Erythroblast (primary cell): Measurements from ENCODE around the gene CCDC43.
"Not testable (repeated sequence)": the region's sequence is repeated elsewhere in the genome, so short reads cannot be mapped to it uniquely, and the experiment has no call there.

Source experiments
- GATA1 ChIP-seq: IDR thresholded peaks from 2 replicates; pipeline ENCODE4 v1.6.1; 2011; ENCODE audit warnings: low read depth, mild to moderate bottlenecking, control low read depth, low read length, moderate library complexity
- POLR2A ChIP-seq: IDR thresholded peaks from 2 replicates; pipeline ENCODE4 v1.6.1; 2011; ENCODE audit warnings: mild to moderate bottlenecking, low read length

DNA sequence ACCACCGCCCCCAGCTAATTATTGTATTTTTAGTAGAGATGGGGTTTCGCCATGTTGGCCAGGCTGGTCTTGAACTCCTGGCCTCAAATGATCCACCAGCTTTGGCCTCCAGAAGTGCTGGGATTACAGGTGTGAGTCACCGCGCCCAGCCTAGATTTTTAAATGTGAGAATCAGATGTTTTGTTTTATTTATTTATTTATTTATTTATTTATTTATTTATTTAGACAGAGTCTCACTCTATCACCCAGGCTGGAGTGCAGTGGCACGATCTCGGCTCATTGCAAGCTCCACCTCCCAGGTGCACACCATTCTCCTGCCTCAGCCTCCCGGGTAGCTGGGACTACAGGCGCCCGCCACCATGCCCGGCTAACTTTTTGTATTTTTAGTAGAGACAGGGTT is 10.7 kb upstream of the CCDC43 start:
- not testable (repeated sequence) for TF ChIP-seq POLR2A, GATA1
